HEK293T (cell line): ENCODE data around the gene CASP12.

ENCODE experiments used
- CTCF ChIA-PET: fragments of 350-600 bp; formaldehyde crosslinking; extraction: SDS; loops from one replicate; lab custom pipeline; 2021; ENCODE audit warnings: antibody characterized with exemption, inconsistent platforms; lab: Yijun Ruan, JAX
- POLR2A ChIA-PET: fragments of 350-600 bp; formaldehyde crosslinking; extraction: SDS; loops from one replicate; lab custom pipeline; 2020; ENCODE audit warnings: antibody characterized with exemption, inconsistent platforms; lab: Yijun Ruan, JAX
- DNase-seq: peaks from one replicate; pipeline ENCODE4 v3.0.0; 2012; ENCODE audit warnings: mixed read lengths; ENCODE audit errors: extremely low spot score
- ARNT ChIP-seq: fragments of 450-650 bp; IDR thresholded peaks from 2 replicates; pipeline ENCODE4 v1.6.1; 2017; ENCODE audit warnings: mild to moderate bottlenecking
- BHLHE40 ChIP-seq: fragments of 450-650 bp; IDR thresholded peaks from 2 replicates; pipeline ENCODE4 v1.6.1; 2016; ENCODE audit warnings: mild to moderate bottlenecking, moderate library complexity, borderline replicate concordance
- CTBP1 ChIP-seq: fragments of 450-650 bp; IDR thresholded peaks from 2 replicates; pipeline ENCODE4 v1.6.1; 2016; ENCODE audit warnings: borderline replicate concordance
- ELF4 ChIP-seq: fragments of 450-650 bp; IDR thresholded peaks from 2 replicates; pipeline ENCODE4 v1.6.1; 2017; ENCODE audit warnings: antibody characterized with exemption
- FOXA1 ChIP-seq: fragments of 450-650 bp; IDR thresholded peaks from 2 replicates; pipeline ENCODE4 v1.6.1; 2016; ENCODE audit warnings: mild to moderate bottlenecking
- FOXK2 ChIP-seq: fragments of 450-650 bp; IDR thresholded peaks from 2 replicates; pipeline ENCODE4 v1.6.1; 2016; ENCODE audit warnings: mild to moderate bottlenecking
- FOXM1 ChIP-seq: fragments of 450-650 bp; IDR thresholded peaks from 2 replicates; pipeline ENCODE4 v1.6.1; 2017; ENCODE audit warnings: mild to moderate bottlenecking, borderline replicate concordance
- HDGF ChIP-seq: fragments of 450-650 bp; IDR thresholded peaks from 2 replicates; pipeline ENCODE4 v1.6.1; 2017; ENCODE audit warnings: antibody characterized with exemption, borderline replicate concordance
- L3MBTL2 ChIP-seq: fragments of 450-650 bp; conservative IDR thresholded peaks from 2 replicates; pipeline ENCODE4 v1.6.1; 2016; ENCODE audit warnings: mild to moderate bottlenecking
- LEF1 ChIP-seq: fragments of 450-650 bp; IDR thresholded peaks from 2 replicates; pipeline ENCODE4 v1.6.1; 2017; ENCODE audit warnings: mild to moderate bottlenecking, borderline replicate concordance
- NFRKB ChIP-seq: fragments of 450-650 bp; IDR thresholded peaks from 2 replicates; pipeline ENCODE4 v1.6.1; 2016; ENCODE audit warnings: mild to moderate bottlenecking, moderate library complexity
- SP1 ChIP-seq: fragments of 450-650 bp; IDR thresholded peaks from 2 replicates; pipeline ENCODE4 v1.6.1; 2017
- SUZ12 ChIP-seq: fragments of 450-650 bp; IDR thresholded peaks from 2 replicates; pipeline ENCODE4 v1.6.1; 2016; ENCODE audit warnings: mild to moderate bottlenecking
- TARDBP ChIP-seq: fragments of 450-650 bp; IDR thresholded peaks from 2 replicates; pipeline ENCODE4 v1.6.1; 2016
- ZNF384 ChIP-seq: fragments of 450-650 bp; IDR thresholded peaks from 2 replicates; pipeline ENCODE4 v1.6.1; 2016
- TF ChIP-seq, protein P1 (sequence below): fragments of 450-650 bp; IDR thresholded peaks from 2 replicates; pipeline ENCODE4 v1.6.1; 2016

Gene CASP12

DNA sequence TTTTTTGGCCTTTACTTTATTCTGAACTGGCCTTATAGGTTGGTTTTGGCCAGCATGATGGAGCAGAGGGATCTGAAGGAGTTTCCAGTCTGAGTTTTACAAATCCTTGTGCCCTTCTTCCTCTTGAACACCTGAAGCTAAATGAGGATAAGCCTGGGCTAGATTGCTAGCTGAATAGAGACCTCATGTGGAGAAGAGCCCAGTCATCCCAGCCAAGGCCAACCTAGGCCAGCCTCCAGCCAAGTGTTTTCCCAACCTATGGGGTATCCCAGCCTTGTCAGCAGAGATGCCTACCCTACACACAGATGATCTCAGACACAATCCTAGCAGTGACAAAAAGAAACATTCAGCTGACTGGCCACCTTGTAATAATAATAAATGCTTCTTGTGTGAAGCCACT, 966 bp upstream of the CASP12 start:
- ChIA-PET CTCF (no interaction called here), POLR2A (no interaction called here)
- TF ChIP-seq NFRKB (no peak), ELF4 (no peak), BHLHE40 (no peak), ARNT (no peak), TARDBP (no peak), FOXA1 (no peak), L3MBTL2 (no peak), HDGF (no peak), SP1 (no peak), CTBP1 (no peak), FOXK2 (no peak), ZNF384 (no peak)
- TF ChIP-seq, protein P1, sequence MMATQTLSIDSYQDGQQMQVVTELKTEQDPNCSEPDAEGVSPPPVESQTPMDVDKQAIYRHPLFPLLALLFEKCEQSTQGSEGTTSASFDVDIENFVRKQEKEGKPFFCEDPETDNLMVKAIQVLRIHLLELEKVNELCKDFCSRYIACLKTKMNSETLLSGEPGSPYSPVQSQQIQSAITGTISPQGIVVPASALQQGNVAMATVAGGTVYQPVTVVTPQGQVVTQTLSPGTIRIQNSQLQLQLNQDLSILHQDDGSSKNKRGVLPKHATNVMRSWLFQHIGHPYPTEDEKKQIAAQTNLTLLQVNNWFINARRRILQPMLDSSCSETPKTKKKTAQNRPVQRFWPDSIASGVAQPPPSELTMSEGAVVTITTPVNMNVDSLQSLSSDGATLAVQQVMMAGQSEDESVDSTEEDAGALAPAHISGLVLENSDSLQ, result no peak
- DNase-seq, result no peak

DNA sequence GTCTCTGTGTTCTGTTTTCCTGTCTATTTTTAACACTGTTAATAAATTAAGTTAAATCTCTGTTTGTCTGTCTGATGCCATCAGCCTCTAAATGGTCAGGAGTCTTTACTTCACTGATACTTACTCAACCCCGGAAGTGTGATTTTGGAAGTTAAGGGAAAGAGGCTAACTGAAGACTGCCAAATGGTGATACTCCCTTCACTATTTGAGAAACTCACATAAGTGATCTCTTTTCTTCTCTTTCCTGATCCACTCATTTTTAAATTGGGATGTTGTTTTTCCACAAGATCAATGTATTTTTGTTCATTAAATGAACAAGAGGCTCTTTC, 389 bp upstream of the CASP12 start:
- TF ChIP-seq FOXK2, result no peak
- TF ChIP-seq, protein P1, result no peak
- no peak for TF ChIP-seq BHLHE40
- no peak for TF ChIP-seq SP1
- TF ChIP-seq TARDBP, result no peak
- TF ChIP-seq CTBP1, result no peak
- no peak for TF ChIP-seq FOXM1
- TF ChIP-seq ZNF384, result no peak
- no peak for TF ChIP-seq NFRKB
- TF ChIP-seq LEF1, result no peak
- TF ChIP-seq ARNT, result no peak
- no peak for TF ChIP-seq SUZ12
- TF ChIP-seq L3MBTL2, result no peak
- TF ChIP-seq FOXA1, result no peak
- no peak for TF ChIP-seq ELF4
- TF ChIP-seq HDGF, result no peak
- ChIA-PET CTCF (no interaction called here), POLR2A (no interaction called here)
- DNase-seq, result no peak

DNA sequence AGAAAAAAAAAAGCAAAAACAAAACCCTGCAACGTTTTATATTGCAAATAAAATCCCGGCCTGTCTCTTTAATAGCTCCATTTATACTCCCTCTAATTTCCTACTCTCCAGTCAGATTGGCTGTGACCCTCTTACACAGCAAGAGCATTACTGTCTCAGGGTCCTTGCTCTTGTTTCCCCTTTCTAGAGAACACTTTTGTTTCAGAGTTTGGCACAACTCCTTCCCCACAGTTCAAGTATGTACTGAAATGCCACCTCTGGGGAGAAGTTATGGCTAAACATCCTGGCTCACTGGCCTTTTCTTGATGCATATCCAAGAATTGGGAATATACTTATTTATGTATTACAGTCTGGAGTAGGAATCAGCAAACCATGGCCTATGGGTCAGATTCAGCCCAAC, 2.6 kb downstream of the CASP12 start:
- ChIA-PET POLR2A (no interaction called here), CTCF (no interaction called here)
- no peak for TF ChIP-seq CTBP1
- TF ChIP-seq BHLHE40, result no peak
- TF ChIP-seq LEF1, result no peak
- no peak for TF ChIP-seq TARDBP
- TF ChIP-seq NFRKB, result no peak
- TF ChIP-seq L3MBTL2, result no peak
- TF ChIP-seq FOXM1, result no peak
- no peak for DNase-seq

- DNase-seq, result no peak
- CTCF ChIA-PET, result no interaction called here
- POLR2A ChIA-PET, result no interaction called here
- TF ChIP-seq FOXA1 (no peak), HDGF (no peak), FOXM1 (no peak), L3MBTL2 (no peak), BHLHE40 (no peak), TARDBP (no peak), ELF4 (no peak), SUZ12 (no peak), LEF1 (no peak), CTBP1 (no peak), SP1 (no peak), ARNT (no peak), NFRKB (no peak), FOXK2 (no peak), ZNF384 (no peak)
- TF ChIP-seq, protein P1, result no peak
Observed at GRCh38 chr11:104893876-104894275, 4.4 kb downstream of the CASP12 start.

DNA sequence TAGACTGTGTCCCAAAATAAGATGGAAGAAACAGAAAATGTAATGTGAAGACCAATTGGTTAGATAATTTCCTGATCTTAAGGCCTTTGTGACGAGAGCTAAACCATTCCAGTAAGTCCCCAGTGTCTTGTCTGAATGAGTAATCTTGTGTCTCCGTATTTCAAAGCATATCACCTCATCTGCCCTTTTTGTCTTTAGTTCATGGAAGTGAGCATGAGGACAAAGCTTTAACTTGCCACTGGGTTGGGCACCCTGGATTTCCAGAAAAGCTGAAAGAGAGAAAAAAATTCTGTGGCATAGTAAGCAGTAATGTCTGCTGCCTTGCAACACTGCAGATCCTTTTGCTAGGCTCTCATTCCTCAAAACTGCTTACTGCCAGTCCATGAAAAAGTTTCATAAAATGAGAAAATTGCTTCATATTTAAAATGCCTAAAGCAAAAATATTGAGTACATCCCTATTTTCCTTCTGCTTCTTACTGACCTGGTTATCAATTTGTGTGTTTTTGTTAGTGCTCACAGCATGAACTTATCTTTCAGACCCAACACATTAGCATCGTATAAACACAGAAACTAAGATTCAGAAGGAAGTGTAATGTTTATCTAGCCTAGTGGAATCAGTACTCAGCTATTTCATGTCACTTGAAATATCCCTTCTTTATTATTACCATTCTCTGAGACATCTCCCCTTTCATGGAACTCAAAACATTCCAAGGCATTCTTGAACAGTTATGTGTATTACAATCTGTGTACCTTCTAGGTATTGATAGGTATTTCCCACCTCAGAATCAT, 5.3 kb downstream of the CASP12 start:
- POLR2A ChIA-PET, result no interaction called here
- no peak for TF ChIP-seq FOXK2
- TF ChIP-seq FOXM1, result no peak
- TF ChIP-seq TARDBP, result no peak
- no peak for TF ChIP-seq ELF4
- no peak for TF ChIP-seq BHLHE40
- TF ChIP-seq HDGF, result no peak
- TF ChIP-seq L3MBTL2, result no peak
- no peak for TF ChIP-seq SP1
- TF ChIP-seq LEF1, result no peak
- TF ChIP-seq SUZ12, result no peak
- no peak for TF ChIP-seq ZNF384
- TF ChIP-seq FOXA1, result no peak
- TF ChIP-seq, protein P1, result no peak
- TF ChIP-seq CTBP1, result no peak
- no peak for TF ChIP-seq ARNT
- TF ChIP-seq NFRKB, result no peak
- DNase-seq, result no peak
- CTCF ChIA-PET, result no interaction called here
